ENCODE results near the gene ETS2.

- TF ChIP-seq, protein P1, sequence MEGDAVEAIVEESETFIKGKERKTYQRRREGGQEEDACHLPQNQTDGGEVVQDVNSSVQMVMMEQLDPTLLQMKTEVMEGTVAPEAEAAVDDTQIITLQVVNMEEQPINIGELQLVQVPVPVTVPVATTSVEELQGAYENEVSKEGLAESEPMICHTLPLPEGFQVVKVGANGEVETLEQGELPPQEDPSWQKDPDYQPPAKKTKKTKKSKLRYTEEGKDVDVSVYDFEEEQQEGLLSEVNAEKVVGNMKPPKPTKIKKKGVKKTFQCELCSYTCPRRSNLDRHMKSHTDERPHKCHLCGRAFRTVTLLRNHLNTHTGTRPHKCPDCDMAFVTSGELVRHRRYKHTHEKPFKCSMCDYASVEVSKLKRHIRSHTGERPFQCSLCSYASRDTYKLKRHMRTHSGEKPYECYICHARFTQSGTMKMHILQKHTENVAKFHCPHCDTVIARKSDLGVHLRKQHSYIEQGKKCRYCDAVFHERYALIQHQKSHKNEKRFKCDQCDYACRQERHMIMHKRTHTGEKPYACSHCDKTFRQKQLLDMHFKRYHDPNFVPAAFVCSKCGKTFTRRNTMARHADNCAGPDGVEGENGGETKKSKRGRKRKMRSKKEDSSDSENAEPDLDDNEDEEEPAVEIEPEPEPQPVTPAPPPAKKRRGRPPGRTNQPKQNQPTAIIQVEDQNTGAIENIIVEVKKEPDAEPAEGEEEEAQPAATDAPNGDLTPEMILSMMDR (IDR thresholded peaks at IDR 0.05) = no peak
- no peak for TF ChIP-seq POLR2AphosphoS5 (IDR thresholded peaks at IDR 0.05)
- TF ChIP-seq POLR2A (IDR thresholded peaks at IDR 0.05; ENCODE audit: low read depth) = no peak
Measured at GRCh38 chr21:38869946-38870345, 64.2 kb downstream of the ETS2 start.
